SK-N-SH (cell line): Measurements from ENCODE around the gene GANAB.

ENCODE experiments used
- CTCF ChIP-seq: fragments of 200-600 bp; sonication (generic); IDR thresholded peaks from 2 replicates; pipeline ENCODE4 v1.6.1; 2017; ENCODE audit warnings: antibody characterized with exemption, mild to moderate bottlenecking, moderate library complexity
- EP300 ChIP-seq, 2 experiments: IDR thresholded peaks; 2 replicates each; pipeline versions ENCODE4 v1.4.0 to v1.6.1; 2012; ENCODE audit warnings: borderline replicate concordance in 1 of 2, low read depth in 1 of 2, low read length in 1 of 2
- FOXJ3 ChIP-seq: sonication (generic); formaldehyde crosslinking; IDR thresholded peaks from 2 replicates; pipeline ENCODE4 v1.5.1; 2020; ENCODE audit warnings: mild to moderate bottlenecking, missing genetic modification reagents
- NFIC ChIP-seq: IDR thresholded peaks from 2 replicates; pipeline ENCODE4 v1.4.0; 2012; ENCODE audit warnings: borderline replicate concordance
- REST ChIP-seq: IDR thresholded peaks from 2 replicates; pipeline ENCODE4 v1.6.1; 2012; ENCODE audit warnings: mild to moderate bottlenecking, low read depth, low read length, moderate library complexity
- SMC3 ChIP-seq: IDR thresholded peaks from 2 replicates; pipeline ENCODE4 v1.6.1; 2012; ENCODE audit warnings: low read depth, low read length, improper control_type of control experiment
- TAF1 ChIP-seq: IDR thresholded peaks from 2 replicates; pipeline ENCODE4 v1.6.1; 2012; ENCODE audit warnings: low read depth, mild to moderate bottlenecking, low read length, moderate library complexity, borderline replicate concordance
- TF ChIP-seq, protein P1 (sequence below): fragments of 150-350 bp; IDR thresholded peaks from 2 replicates; pipeline ENCODE4 v1.6.1; 2017; ENCODE audit warnings: antibody characterized with exemption, low read length, low read depth, borderline replicate concordance

- TF ChIP-seq CTCF (no peak), NFIC (no peak), SMC3 (no peak), FOXJ3 (CRISPR knock-in tag) (no peak), TAF1 (no peak), EP300 (IDR thresholded peaks at IDR 0.05; ENCODE audit: borderline replicate concordance in 1 of 2, low read depth in 1 of 2, low read length in 1 of 2) (no peak), REST (no peak)
- TF ChIP-seq, protein P1, sequence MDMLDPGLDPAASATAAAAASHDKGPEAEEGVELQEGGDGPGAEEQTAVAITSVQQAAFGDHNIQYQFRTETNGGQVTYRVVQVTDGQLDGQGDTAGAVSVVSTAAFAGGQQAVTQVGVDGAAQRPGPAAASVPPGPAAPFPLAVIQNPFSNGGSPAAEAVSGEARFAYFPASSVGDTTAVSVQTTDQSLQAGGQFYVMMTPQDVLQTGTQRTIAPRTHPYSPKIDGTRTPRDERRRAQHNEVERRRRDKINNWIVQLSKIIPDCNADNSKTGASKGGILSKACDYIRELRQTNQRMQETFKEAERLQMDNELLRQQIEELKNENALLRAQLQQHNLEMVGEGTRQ = no peak
Observed at GRCh38 chr11:62611705-62612365, 34.6 kb downstream of the GANAB start.
